Measurements from ENCODE around the gene CSNK1G1. TPM values are rescaled to one million over a fixed set of nuclear protein-coding genes. Genes with fewer than 3 reads are reported as not detected.
"Not testable (repeated sequence)": the region's sequence is repeated elsewhere in the genome, so short reads cannot be mapped to it uniquely, and the experiment has no call there.

The CSNK1G1 gene
- polyA plus RNA-seq, 3 donors, result 17.9 to 23.6 (median 23.1) TPM

GRCh38 chr15:64247535-64247905, 108.5 kb downstream of the CSNK1G1 start:
- DNase-seq, result no peak

DNA sequence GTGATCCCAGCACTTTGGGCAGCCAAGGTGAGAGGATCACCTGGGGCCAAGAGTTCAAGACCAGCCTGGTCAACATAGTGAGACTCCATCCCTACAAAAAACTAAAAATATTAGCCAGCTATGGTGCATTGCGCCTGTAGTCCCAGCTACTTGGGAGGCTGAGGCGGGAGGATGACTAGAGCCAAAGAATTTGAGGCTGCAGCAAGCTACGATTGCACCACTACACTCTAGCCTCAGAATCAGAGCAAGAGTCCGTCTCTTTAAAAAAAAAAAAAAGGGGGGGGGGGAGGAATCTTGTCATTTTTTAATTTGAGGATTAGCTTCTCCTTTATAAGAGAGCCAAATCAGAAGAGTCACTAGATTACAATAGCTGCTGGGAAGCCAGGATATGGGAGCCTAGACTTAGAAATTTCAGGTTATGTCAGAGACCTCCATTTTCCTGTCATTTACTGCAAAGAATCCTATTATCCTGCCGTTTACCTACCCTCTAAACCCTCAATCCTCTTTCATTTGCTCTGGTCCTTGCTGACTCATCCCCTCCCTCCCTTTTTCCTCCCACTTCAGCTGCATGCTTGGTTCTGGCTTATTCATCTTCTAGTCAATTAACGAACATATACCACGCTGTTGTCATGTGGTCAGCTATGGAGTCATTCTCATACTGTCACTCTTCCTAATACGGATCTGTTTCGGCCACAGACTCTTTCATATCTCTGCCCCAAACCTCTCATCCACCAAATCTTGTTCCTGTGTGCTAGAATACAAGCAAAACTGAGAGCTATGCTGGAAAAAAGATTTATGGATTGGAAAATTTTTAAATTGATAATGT, 109.4 kb downstream of the CSNK1G1 start:
- no peak for DNase-seq

- DNase-seq, result no peak
Observed at GRCh38 chr15:64245405-64245804, 110.6 kb downstream of the CSNK1G1 start.

DNA sequence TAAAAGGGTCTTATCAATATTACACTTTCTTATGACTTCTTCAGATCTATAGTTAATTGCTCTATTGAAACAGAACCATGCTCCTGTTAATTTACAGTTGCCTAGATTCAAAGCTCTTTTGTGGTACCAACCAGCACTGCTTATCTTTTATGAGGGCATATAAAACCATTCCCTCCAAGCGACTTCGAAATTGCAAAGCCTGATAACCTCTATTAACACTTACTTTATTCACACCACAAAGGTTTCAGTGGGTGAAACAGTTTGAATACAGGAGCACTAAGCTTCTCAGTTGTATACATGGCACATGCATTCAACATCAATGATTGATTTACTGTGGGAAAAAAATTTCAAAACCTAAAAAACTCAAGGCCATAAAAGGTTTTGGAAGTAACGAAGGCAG, 118.3 kb downstream of the CSNK1G1 start:
- DNase-seq, result no peak

DNA sequence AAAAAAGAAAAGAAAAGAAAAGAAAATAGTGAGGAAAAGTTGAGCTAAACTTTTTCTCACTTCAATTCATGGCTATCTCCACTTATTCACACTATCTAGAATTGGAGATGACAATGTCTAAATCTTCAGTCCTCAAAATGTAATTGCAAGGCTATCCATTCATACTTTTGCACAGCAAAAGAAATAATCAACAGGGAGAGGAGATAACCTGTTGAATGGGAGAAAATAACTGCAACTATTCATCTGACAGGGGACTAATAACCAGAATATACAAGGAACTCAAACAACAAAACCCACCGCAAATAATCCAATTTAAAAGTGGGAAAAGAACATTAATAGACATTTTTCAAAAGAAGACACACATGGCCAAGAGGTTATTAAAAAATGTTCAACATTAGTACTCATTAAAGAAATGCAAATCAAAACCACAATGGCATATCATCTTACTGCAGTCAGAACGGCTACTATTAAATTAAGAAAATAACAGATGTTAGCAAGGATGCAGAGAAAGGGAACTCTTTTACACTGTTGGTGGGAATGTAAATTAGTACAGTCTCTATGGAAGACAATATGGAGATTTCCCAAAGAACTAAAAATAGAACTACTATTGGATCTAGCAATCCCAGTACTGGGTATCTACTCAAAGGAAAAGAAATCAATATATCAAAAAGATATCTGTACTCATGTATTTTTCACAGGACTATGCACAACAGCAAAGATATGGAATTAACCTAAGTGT, 119.6 kb downstream of the CSNK1G1 start:
- no peak for DNase-seq

DNA sequence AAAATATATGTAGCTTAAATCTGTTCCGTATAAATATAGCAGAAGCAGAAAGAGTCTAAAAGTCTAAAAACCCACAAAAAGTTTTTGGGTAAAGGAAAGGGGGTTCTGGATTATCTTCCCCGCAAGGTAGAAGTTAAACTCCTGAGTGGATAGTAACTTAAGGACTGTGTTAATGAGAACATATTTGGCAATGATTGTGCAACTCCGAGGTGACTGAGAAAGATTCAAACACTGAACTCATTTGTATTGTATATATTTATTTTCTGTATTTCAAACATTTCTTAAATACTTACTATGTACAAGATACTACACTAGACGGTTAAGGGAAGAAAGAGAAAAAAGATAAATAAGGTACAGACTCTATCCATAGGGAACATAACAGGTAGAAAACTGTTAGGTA, 120.4 kb downstream of the CSNK1G1 start:
- no peak for DNase-seq

- DNase-seq, result no peak
Observed at GRCh38 chr15:64233299-64233698, 122.7 kb downstream of the CSNK1G1 start.

- DNase-seq, result no peak
Observed at GRCh38 chr15:64232400-64232799, 123.6 kb downstream of the CSNK1G1 start.

DNA sequence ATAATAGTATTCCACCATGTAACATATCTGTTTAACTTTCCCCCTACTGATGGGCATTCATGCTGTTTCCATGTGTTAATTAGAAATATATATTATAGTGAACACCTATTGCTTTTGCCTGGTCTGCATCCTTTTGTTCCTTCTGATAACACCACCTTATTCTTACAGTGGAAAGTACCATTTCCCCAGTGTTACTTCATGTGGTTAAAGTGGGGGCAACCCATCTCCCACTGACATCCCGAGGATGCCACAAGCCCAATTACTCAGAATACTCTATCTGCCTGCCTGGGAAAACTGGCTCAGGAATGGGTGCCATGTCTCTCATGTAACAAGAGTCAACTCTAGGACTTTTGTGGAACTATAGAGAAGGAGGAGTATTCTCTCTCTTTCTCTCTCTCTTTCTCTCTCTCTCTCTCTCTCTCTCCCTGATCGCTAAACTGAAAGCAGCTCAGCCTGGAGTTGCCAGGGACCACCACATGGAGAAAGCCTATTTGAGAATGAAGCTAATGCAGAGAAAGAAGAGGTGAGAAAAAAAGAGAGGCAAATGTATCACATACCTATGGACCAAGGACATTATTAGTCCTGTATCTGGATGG, 126.7 kb downstream of the CSNK1G1 start:
- DNase-seq, result no peak

GRCh38 chr15:64225804-64226203, 130.2 kb downstream of the CSNK1G1 start:
- no peak for DNase-seq

GRCh38 chr15:64224511-64224910, 131.5 kb downstream of the CSNK1G1 start:
- DNase-seq, result peak; percentile 81

GRCh38 chr15:64223882-64224281, 132.1 kb downstream of the CSNK1G1 start:
- no peak for DNase-seq

GRCh38 chr15:64222573-64223366, 133.2 kb downstream of the CSNK1G1 start:
- no peak for DNase-seq

GRCh38 chr15:64221911-64222310, 134.1 kb downstream of the CSNK1G1 start:
- not testable (repeated sequence) for DNase-seq

DNA sequence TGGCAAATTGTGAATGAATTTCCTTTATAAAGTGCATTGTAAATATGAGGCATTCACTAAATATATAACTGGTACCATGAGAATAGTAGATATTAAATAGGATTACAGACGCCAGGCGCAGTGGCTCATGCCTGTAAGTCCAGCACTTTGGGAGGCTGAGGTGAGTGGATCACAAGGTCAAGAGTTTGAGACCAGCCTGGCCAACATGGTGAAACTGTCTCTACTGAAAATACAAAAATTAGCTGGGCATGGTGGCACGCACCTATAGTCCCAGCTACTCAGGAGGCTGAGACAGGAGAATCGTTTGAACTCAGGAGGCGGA, 138.6 kb downstream of the CSNK1G1 start:
- DNase-seq, result not testable (repeated sequence)

- no peak for DNase-seq
Observed at GRCh38 chr15:64216730-64217428, 139.1 kb downstream of the CSNK1G1 start.

DNA sequence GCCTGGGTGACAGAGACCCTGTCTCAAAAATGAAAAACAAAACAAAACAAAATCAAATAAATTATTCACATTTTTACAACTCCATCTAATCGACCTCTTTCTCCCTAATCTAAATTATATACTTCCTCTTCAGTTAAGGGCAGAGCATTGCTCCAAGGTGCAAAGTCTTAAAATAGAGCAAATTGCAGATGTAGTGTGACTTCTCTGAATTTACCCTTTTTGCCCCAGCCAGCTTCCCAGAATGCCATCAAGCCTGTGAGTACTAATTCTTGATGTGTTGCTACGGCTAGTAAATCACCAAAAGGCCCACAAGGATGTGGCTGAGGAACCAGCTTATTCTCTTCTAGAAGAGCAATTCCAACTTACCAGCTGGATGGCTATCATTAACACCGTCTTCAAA, 139.8 kb downstream of the CSNK1G1 start:
- DNase-seq, result no peak

DNA sequence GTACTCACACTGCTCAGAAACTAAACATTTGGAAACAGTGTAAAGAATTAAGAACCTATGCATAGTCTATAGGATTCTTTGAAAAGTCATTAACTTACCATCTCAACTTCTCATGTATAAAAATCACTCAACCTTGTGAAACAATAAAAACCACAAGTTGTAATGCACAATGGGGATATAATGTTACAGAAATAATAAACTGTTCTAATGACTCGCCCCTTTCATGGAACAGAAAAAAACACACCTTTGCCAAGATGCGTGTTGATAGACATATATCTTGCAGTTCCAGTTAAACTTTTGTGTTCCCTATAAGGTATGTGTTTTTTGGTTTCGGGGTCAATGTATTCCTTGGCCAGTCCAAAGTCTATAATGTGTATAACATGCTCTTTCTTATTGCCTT, 142.3 kb downstream of the CSNK1G1 start:
- DNase-seq, result peak; percentile 17

DNA sequence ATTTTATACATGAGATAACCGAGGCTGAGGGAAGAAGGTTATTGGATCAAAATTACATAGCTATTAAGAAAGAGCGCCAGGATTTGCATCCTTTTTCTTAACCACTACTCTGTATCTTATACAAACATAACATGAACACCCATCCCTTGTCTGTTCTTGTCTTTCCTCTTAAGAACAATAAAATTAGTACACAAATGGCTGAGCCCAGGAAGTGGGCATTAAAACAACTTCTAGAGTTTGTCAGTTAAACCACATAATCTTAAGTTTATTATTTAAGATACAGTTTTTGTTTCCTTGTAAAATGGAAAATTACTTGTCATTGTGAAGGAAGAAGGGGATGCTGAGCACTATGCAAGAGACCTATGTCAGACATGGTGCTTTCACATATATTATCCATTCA, 144.3 kb downstream of the CSNK1G1 start:
- DNase-seq, result no peak

- DNase-seq, result no peak
Observed at GRCh38 chr15:64210371-64210770, 145.6 kb downstream of the CSNK1G1 start.

DNA sequence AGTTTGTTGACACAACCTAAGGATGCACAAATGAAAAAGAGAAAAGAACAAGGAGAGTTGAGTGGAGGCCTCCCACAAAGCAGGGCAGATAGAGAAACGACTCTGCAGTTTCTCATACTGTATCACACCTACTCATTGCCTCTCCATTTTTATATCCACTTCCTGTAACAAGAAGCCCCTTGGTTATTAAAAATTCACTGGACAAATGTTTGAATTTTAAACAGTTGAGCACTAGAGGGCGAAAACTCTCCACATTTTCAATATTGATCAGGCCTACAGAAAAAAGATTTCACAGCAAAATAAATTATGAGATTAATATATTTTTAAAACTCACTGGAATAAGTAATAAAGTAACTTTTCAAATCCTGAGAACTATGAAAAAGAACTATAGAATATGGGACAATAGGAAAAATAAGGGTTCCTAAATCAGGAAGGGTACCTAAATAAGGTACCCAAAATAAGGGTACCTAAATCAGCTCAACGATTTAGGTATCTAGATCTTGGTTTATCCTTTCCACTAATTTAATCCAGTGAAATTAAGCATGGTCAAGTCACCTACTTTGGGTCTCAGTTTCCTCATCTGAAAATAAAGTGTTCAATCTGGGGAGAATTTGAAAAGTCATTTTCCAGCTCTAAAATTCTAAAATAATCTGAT, 146.2 kb downstream of the CSNK1G1 start:
- peak; percentile 29 for DNase-seq

Data from renal pelvis (tissue), 4 donors.